BJ (cell line): Measurements from ENCODE around the gene BAIAP2L1. TPM values are rescaled to one million over a fixed set of nuclear protein-coding genes. Genes with fewer than 3 reads are reported as not detected.
"Not testable (repeated sequence)": the region's sequence is repeated elsewhere in the genome, so short reads cannot be mapped to it uniquely, and the experiment has no call there.

ENCODE experiments used
- CTCF ChIA-PET: fragments of 350-600 bp; formaldehyde crosslinking; extraction: SDS; loops from one replicate; lab custom pipeline; 2021; ENCODE audit warnings: antibody characterized with exemption, inconsistent platforms; lab: Yijun Ruan, JAX
- POLR2A ChIA-PET: fragments of 300-600 bp; sonication (Branson Sonifier 250); formaldehyde crosslinking; extraction: SDS; loops from one replicate; lab custom pipeline; 2021; ENCODE audit warnings: antibody characterized with exemption; lab: Charles Lee
- DNase-seq: peaks from one replicate; pipeline ENCODE4 v3.0.0-alpha.2; 2011; ENCODE audit warnings: low read depth
- H3K27me3 ChIP-seq: 2 replicates; pipeline ENCODE4 v1.6.0; 2011; ENCODE audit warnings: low read length; ENCODE audit not compliant: control insufficient read depth, insufficient read depth
- H3K36me3 ChIP-seq: 2 replicates; pipeline ENCODE4 v1.5.1; 2011; ENCODE audit warnings: low read length; ENCODE audit not compliant: control insufficient read depth, insufficient read depth
- H3K4me3 ChIP-seq: 2 replicates; pipeline ENCODE4 v1.5.1; 2011; ENCODE audit warnings: low read depth, mild to moderate bottlenecking, control low read depth, low read length
- CTCF ChIP-seq: IDR thresholded peaks from 2 replicates; pipeline ENCODE4 v1.5.1; 2011; ENCODE audit warnings: low read depth, mild to moderate bottlenecking, control low read depth, inconsistent platforms, low read length, moderate library complexity; ENCODE audit not compliant: insufficient read depth
- polyA plus RNA-seq: library from polyadenylated mRNA; depleted of rRNA; stranded (reverse); fragments of >200 nt; gene quantifications from 2 replicates; pipeline ENCODE4 v1.2.3, GENCODE V29; 2011

Gene BAIAP2L1
- polyA plus RNA-seq, 1 experiment, result 11.4 TPM

- Histone ChIP-seq H3K4me3 (no peak overlapping the region), H3K27me3 (no peaks in the 10 kb centered on the region), H3K36me3 (no peaks in the 10 kb centered on the region)
- no peak for TF ChIP-seq CTCF
- ChIA-PET POLR2A (no interaction called here), CTCF (interaction anchor here (0.7 to 1.4 kb wide), 2 partner anchors 15 to 18 kb away, joined by 3 to 5 read pairs; no protein-coding TSS in a partner anchor)
- DNase-seq, result no peak
Measured at GRCh38 chr7:98387131-98387530, 13.8 kb downstream of the BAIAP2L1 start.

- DNase-seq, H3K27me3 ChIP-seq, POLR2A ChIA-PET, H3K4me3 ChIP-seq, H3K36me3 ChIP-seq, CTCF ChIA-PET: not testable (repeated sequence)
Measured at GRCh38 chr7:98385532-98385931, 15.4 kb downstream of the BAIAP2L1 start.

GRCh38 chr7:98378210-98378819, 22.6 kb downstream of the BAIAP2L1 start:
- TF ChIP-seq CTCF, result no peak
- no peak for DNase-seq
- ChIA-PET POLR2A (no interaction called here), CTCF (interaction anchor here (0.6 kb wide), 2 partner anchors 18 to 494 kb away, joined by 3 read pairs; no protein-coding TSS in a partner anchor)
- Histone ChIP-seq H3K4me3 (no peak overlapping the region), H3K36me3 (no peaks in the 10 kb centered on the region), H3K27me3 (no peaks in the 10 kb centered on the region)

- ChIA-PET CTCF (no interaction called here), POLR2A (no interaction called here)
Measured at GRCh38 chr7:98376711-98377110, 24.2 kb downstream of the BAIAP2L1 start.

GRCh38 chr7:98375664-98376063, 25.2 kb downstream of the BAIAP2L1 start:
- TF ChIP-seq CTCF, result no peak
- no peak for DNase-seq
- no peaks in the 10 kb centered on the region for H3K36me3 ChIP-seq
- H3K27me3 ChIP-seq, result no peaks in the 10 kb centered on the region
- no peak overlapping the region for H3K4me3 ChIP-seq
- ChIA-PET CTCF (no interaction called here), POLR2A (no interaction called here)

More at GRCh38 chr7:98376711-98377110, 24.2 kb downstream of the BAIAP2L1 start:
- Histone ChIP-seq H3K36me3 (no peaks in the 10 kb centered on the region), H3K4me3 (no peak overlapping the region), H3K27me3 (no peaks in the 10 kb centered on the region)
- TF ChIP-seq CTCF, result no peak
- DNase-seq, result no peak

GRCh38 chr7:98374285-98374680, 26.6 kb downstream of the BAIAP2L1 start:
- Histone ChIP-seq H3K4me3 (no peak overlapping the region), H3K36me3 (no peaks in the 10 kb centered on the region), H3K27me3 (no peaks in the 10 kb centered on the region)
- no peak for TF ChIP-seq CTCF
- no peak for DNase-seq
- ChIA-PET CTCF (interaction anchor here (1.3 kb wide), 1 partner anchor 15 kb away, joined by 3 read pairs; no protein-coding TSS in a partner anchor), POLR2A (no interaction called here)
